ENCODE measurements around the gene FOXE3. TPM values are rescaled to one million over a fixed set of nuclear protein-coding genes. Genes with fewer than 3 reads are reported as not detected.

The FOXE3 gene
- total RNA-seq, 1 donor from 2014 or later = not detected

GRCh38 chr1:47440599-47441081 is 24.6 kb downstream of the FOXE3 start:
- H3K4me3 ChIP-seq (ENCODE audit: low read depth, low read length) = no peak overlapping the region
- FAIRE-seq (no peak), DNase-seq (ENCODE audit: low read depth) (no peak)
- TF ChIP-seq, protein P1, sequence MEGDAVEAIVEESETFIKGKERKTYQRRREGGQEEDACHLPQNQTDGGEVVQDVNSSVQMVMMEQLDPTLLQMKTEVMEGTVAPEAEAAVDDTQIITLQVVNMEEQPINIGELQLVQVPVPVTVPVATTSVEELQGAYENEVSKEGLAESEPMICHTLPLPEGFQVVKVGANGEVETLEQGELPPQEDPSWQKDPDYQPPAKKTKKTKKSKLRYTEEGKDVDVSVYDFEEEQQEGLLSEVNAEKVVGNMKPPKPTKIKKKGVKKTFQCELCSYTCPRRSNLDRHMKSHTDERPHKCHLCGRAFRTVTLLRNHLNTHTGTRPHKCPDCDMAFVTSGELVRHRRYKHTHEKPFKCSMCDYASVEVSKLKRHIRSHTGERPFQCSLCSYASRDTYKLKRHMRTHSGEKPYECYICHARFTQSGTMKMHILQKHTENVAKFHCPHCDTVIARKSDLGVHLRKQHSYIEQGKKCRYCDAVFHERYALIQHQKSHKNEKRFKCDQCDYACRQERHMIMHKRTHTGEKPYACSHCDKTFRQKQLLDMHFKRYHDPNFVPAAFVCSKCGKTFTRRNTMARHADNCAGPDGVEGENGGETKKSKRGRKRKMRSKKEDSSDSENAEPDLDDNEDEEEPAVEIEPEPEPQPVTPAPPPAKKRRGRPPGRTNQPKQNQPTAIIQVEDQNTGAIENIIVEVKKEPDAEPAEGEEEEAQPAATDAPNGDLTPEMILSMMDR (IDR thresholded peaks at IDR 0.05; ENCODE audit: insufficient read depth, low read length, severe bottlenecking) = no peak
- H3K36me3 ChIP-seq (ENCODE audit: control insufficient read depth, insufficient read depth, low read length) = no peaks in the 10 kb centered on the region
- peaks cover 50% of the 10 kb centered on the region for H3K27me3 ChIP-seq (ENCODE audit: control insufficient read depth, insufficient read depth, low read length)

DNA sequence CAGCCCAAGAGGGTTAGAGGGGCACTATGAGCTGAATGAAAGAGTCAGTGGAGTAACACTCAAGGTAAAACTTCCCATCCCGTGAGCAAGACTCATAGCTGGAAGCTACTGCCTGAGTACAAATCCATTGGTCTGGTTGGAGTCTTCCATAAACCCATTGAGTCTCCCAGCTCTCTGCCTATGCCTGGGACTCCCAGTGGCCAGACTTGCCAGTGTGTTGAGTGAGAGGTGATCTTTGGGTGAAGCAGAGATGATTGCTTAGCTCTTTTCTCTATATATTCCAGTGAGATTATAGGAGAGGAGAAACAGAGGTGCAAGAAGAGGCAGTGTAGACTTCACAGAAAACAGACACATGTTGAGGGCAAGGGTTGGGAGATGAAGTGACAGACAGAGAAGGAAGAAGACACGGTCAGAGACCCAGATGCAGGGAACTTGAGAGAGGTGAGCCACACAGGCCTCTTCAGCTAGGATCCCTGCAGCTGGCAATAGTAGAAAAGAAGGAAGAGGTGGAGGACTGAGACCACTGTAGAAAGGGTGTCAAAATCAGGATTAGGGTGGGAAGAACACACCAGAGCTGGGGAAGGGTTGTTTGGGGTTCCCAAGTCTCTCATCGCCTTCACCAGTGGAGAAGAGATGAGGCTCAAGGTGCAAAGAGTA is 25.5 kb downstream of the FOXE3 start:
- TF ChIP-seq, protein P1 (IDR thresholded peaks at IDR 0.05; ENCODE audit: insufficient read depth, low read length, severe bottlenecking) = no peak
- Histone ChIP-seq H3K27me3 (ENCODE audit: control insufficient read depth, insufficient read depth, low read length) (peaks cover 57% of the 10 kb centered on the region), H3K36me3 (ENCODE audit: control insufficient read depth, insufficient read depth, low read length) (no peaks in the 10 kb centered on the region), H3K4me3 (ENCODE audit: low read depth, low read length) (no peak overlapping the region)
- FAIRE-seq = peak; percentile 40
- DNase-seq (ENCODE audit: low read depth) = no peak

- no peak overlapping the region for H3K4me3 ChIP-seq (ENCODE audit: low read depth, low read length)
- TF ChIP-seq, protein P1 (IDR thresholded peaks at IDR 0.05; ENCODE audit: insufficient read depth, low read length, severe bottlenecking) = no peak
- peaks cover 63% of the 10 kb centered on the region for H3K27me3 ChIP-seq (ENCODE audit: control insufficient read depth, insufficient read depth, low read length)
- DNase-seq (ENCODE audit: low read depth) (no peak), FAIRE-seq (no peak)
- no peaks in the 10 kb centered on the region for H3K36me3 ChIP-seq (ENCODE audit: control insufficient read depth, insufficient read depth, low read length)
Measured at GRCh38 chr1:47442202-47442601, 26.1 kb downstream of the FOXE3 start.

GRCh38 chr1:47442842-47443529 is 26.9 kb downstream of the FOXE3 start:
- no peaks in the 10 kb centered on the region for H3K36me3 ChIP-seq (ENCODE audit: control insufficient read depth, insufficient read depth, low read length)
- DNase-seq (ENCODE audit: low read depth) = no peak
- H3K27me3 ChIP-seq (ENCODE audit: control insufficient read depth, insufficient read depth, low read length) = peaks cover 63% of the 10 kb centered on the region
- TF ChIP-seq, protein P1 (IDR thresholded peaks at IDR 0.05; ENCODE audit: insufficient read depth, low read length, severe bottlenecking) = no peak
- FAIRE-seq = peak; percentile 13
- no peak overlapping the region for H3K4me3 ChIP-seq (ENCODE audit: low read depth, low read length)

DNA sequence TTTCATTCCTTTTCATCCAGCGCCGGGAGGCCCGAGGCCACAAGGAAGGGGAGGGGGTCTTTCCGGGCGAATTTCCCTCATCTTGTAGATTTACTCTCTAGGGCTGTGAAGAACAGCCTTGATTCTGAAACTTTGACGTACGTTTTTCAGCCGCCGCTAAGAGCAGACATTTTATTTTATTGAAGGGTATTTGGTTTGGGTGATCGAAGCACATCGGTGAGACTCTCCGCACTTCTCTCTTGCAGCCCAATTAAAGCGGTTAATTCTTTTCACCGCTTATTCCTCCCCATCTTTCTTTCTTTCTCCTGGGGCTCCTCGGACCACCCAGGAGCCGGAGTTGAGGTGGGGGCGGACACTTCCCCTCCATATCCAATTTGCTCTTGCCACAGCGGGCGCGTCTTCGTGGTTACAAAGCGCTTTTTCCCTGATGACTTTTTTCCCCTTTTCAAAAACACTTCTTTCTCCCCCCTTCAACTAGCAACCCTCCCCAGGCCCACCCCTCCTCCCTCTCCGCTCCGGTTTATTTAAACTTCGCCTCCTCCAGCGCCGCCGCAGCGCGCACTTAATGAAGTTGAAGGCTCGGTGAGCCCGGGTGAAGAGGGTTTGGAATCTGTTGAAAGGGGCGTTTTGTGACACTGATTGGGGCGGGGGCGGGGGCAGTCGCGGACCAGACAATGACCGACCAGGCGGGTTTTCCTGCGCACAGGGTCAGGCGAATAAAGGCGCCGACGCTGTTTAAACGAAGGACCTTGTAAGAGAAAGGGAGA is 27.6 kb downstream of the FOXE3 start:
- no peak for FAIRE-seq
- no peak for DNase-seq (ENCODE audit: low read depth)
- H3K4me3 ChIP-seq (ENCODE audit: low read depth, low read length) = no peak overlapping the region
- TF ChIP-seq, protein P1 (IDR thresholded peaks at IDR 0.05; ENCODE audit: insufficient read depth, low read length, severe bottlenecking) = no peak
- H3K27me3 ChIP-seq (ENCODE audit: control insufficient read depth, insufficient read depth, low read length) = peaks cover 64% of the 10 kb centered on the region
- no peaks in the 10 kb centered on the region for H3K36me3 ChIP-seq (ENCODE audit: control insufficient read depth, insufficient read depth, low read length)
